ENCODE data around the gene LRRC14B. TPM values are rescaled to one million over a fixed set of nuclear protein-coding genes. Genes with fewer than 3 reads are reported as not detected.
"Not testable (repeated sequence)": the region's sequence is repeated elsewhere in the genome, so short reads cannot be mapped to it uniquely, and the experiment has no call there.

The LRRC14B gene
- total and polyA plus RNA-seq, 2 experiments from 2014 or later, result not detected

DNA sequence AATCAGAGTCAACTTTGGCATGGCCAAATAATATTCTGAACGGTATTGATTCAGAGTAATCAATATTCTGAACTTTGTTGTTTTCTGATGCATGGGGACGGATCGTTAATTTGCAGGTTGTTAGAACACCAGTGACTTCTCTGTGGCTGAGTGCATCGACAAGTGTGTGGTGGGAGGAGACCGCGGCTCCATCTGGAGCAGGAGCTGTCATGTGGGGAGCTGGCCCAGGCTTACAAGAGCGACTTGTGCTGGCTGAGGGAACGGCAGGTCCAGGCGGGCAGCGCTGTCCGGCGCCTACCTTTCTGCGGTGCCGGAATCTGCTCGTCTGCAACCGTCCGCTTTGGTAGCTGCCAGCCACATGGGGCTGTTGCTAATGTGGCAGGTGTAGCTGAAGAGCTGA is 36.1 kb downstream of the LRRC14B start:
- not testable (repeated sequence) for H4K20me1 ChIP-seq (replicated peaks; ENCODE audit: insufficient read depth); H3K4me1 Mint-ChIP-seq; H3K27me3 Mint-ChIP-seq (ENCODE audit: insufficient read depth, low read depth, poor library complexity); H3K4me3 ChIP-seq; DNase-seq (ENCODE audit: low spot score); H3K9me2 ChIP-seq (ENCODE audit: insufficient read depth); H3K4me1 ChIP-seq (ENCODE audit: insufficient read depth); H3K27ac Mint-ChIP-seq; H3K27ac ChIP-seq (ENCODE audit: low read depth); H3K27me3 ChIP-seq (ENCODE audit: insufficient read depth); H2AFZ ChIP-seq; H3K4me2 ChIP-seq; H3K9me3 Mint-ChIP-seq; H3K4me3 Mint-ChIP-seq; H3F3A ChIP-seq (replicated peaks; ENCODE audit: low read depth); ATAC-seq
- peaks cover 17% of the 10 kb centered on the region for H3K79me2 ChIP-seq (replicated peaks; ENCODE audit: insufficient read depth)
- peaks cover 35% of the 10 kb centered on the region for H3K36me3 ChIP-seq (ENCODE audit: insufficient read depth)
- H3K36me3 Mint-ChIP-seq (ENCODE audit: low read depth), result peaks cover 70% of the 10 kb centered on the region

- Histone ChIP-seq H4K20me1 (replicated peaks; ENCODE audit: insufficient read depth) (no peaks in the 10 kb centered on the region; the same call in none of the 2 replicates), H3K79me2 (replicated peaks; ENCODE audit: insufficient read depth) (peaks cover 2% of the 10 kb centered on the region), H3K27ac (ENCODE audit: low read depth) (no peak overlapping the region), H3K9me2 (ENCODE audit: insufficient read depth) (no peaks in the 10 kb centered on the region), H3K27me3 (ENCODE audit: insufficient read depth) (no peaks in the 10 kb centered on the region), H3K36me3 (ENCODE audit: insufficient read depth) (peaks cover 31% of the 10 kb centered on the region), H3K4me3 (no peak overlapping the region), H2AFZ (no peak overlapping the region), H3F3A (replicated peaks; ENCODE audit: low read depth) (no peaks in the 10 kb centered on the region), H3K4me2 (no peak overlapping the region), H3K4me1 (ENCODE audit: insufficient read depth) (peaks cover 2% of the 10 kb centered on the region; the same call in 1 of the 2 replicates)
- no peaks in the 10 kb centered on the region for H3K9me3 Mint-ChIP-seq
- H3K27me3 Mint-ChIP-seq (ENCODE audit: insufficient read depth, low read depth, poor library complexity), result no peaks in the 10 kb centered on the region
- no peak overlapping the region for H3K27ac Mint-ChIP-seq
- no peak overlapping the region for H3K4me3 Mint-ChIP-seq
- no peak for DNase-seq (ENCODE audit: low spot score)
- peaks cover 3% of the 10 kb centered on the region; the same call in 1 of the 3 replicates for H3K4me1 Mint-ChIP-seq
- no peak for ATAC-seq
- peaks cover 78% of the 10 kb centered on the region for H3K36me3 Mint-ChIP-seq (ENCODE audit: low read depth)
- TF ChIP-seq, protein P1, sequence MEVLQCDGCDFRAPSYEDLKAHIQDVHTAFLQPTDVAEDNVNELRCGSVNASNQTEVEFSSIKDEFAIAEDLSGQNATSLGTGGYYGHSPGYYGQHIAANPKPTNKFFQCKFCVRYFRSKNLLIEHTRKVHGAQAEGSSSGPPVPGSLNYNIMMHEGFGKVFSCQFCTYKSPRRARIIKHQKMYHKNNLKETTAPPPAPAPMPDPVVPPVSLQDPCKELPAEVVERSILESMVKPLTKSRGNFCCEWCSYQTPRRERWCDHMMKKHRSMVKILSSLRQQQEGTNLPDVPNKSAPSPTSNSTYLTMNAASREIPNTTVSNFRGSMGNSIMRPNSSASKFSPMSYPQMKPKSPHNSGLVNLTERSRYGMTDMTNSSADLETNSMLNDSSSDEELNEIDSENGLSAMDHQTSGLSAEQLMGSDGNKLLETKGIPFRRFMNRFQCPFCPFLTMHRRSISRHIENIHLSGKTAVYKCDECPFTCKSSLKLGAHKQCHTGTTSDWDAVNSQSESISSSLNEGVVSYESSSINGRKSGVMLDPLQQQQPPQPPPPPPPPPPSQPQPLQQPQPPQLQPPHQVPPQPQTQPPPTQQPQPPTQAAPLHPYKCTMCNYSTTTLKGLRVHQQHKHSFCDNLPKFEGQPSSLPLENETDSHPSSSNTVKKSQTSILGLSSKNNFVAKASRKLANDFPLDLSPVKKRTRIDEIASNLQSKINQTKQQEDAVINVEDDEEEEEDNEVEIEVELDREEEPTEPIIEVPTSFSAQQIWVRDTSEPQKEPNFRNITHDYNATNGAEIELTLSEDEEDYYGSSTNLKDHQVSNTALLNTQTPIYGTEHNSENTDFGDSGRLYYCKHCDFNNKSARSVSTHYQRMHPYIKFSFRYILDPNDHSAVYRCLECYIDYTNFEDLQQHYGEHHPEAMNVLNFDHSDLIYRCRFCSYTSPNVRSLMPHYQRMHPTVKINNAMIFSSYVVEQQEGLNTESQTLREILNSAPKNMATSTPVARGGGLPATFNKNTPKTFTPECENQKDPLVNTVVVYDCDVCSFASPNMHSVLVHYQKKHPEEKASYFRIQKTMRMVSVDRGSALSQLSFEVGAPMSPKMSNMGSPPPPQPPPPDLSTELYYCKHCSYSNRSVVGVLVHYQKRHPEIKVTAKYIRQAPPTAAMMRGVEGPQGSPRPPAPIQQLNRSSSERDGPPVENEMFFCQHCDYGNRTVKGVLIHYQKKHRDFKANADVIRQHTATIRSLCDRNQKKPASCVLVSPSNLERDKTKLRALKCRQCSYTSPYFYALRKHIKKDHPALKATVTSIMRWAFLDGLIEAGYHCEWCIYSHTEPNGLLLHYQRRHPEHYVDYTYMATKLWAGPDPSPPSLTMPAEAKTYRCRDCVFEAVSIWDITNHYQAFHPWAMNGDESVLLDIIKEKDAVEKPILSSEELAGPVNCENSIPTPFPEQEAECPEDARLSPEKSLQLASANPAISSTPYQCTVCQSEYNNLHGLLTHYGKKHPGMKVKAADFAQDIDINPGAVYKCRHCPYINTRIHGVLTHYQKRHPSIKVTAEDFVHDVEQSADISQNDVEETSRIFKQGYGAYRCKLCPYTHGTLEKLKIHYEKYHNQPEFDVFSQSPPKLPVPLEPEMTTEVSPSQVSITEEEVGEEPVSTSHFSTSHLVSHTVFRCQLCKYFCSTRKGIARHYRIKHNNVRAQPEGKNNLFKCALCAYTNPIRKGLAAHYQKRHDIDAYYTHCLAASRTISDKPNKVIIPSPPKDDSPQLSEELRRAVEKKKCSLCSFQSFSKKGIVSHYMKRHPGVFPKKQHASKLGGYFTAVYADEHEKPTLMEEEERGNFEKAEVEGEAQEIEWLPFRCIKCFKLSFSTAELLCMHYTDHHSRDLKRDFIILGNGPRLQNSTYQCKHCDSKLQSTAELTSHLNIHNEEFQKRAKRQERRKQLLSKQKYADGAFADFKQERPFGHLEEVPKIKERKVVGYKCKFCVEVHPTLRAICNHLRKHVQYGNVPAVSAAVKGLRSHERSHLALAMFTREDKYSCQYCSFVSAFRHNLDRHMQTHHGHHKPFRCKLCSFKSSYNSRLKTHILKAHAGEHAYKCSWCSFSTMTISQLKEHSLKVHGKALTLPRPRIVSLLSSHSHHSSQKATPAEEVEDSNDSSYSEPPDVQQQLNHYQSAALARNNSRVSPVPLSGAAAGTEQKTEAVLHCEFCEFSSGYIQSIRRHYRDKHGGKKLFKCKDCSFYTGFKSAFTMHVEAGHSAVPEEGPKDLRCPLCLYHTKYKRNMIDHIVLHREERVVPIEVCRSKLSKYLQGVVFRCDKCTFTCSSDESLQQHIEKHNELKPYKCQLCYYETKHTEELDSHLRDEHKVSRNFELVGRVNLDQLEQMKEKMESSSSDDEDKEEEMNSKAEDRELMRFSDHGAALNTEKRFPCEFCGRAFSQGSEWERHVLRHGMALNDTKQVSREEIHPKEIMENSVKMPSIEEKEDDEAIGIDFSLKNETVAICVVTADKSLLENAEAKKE (CRISPR knock-in tag; IDR thresholded peaks at IDR 0.05), result no peak
- TF ChIP-seq ZNF331 (CRISPR knock-in tag; IDR thresholded peaks at IDR 0.05; ENCODE audit: low read depth), result no peak
- no peak for TF ChIP-seq EZH2 (IDR thresholded peaks at IDR 0.05; ENCODE audit: low read depth, unreplicated experiment)
- no peak for TF ChIP-seq NANOG (IDR thresholded peaks at IDR 0.05; ENCODE audit: borderline replicate concordance)
- TF ChIP-seq ZNF114 (CRISPR knock-in tag; IDR thresholded peaks at IDR 0.05), result no peak
- TF ChIP-seq, protein P2, sequence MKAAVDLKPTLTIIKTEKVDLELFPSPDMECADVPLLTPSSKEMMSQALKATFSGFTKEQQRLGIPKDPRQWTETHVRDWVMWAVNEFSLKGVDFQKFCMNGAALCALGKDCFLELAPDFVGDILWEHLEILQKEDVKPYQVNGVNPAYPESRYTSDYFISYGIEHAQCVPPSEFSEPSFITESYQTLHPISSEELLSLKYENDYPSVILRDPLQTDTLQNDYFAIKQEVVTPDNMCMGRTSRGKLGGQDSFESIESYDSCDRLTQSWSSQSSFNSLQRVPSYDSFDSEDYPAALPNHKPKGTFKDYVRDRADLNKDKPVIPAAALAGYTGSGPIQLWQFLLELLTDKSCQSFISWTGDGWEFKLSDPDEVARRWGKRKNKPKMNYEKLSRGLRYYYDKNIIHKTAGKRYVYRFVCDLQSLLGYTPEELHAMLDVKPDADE (IDR thresholded peaks at IDR 0.05), result no peak
- no peak for TF ChIP-seq EZH2phosphoT487 (IDR thresholded peaks at IDR 0.05; ENCODE audit: unreplicated experiment)
- no peak for TF ChIP-seq STAT1 (IDR thresholded peaks at IDR 0.05; ENCODE audit: unreplicated experiment)
- TF ChIP-seq JUNB (IDR thresholded peaks at IDR 0.05; ENCODE audit: unreplicated experiment), result no peak
- no peak for TF ChIP-seq CTCF (conservative IDR thresholded peaks at IDR 0.05; ENCODE audit: low read depth in 2 of 2)
- no peak for TF ChIP-seq POLR2AphosphoS5 (IDR thresholded peaks at IDR 0.05; ENCODE audit: low read depth)
These were observed 37.6 kb downstream of the LRRC14B start for GRCh38 chr5:228886-229285.

All from GM23338 (cell line).